ENCODE data around the gene NME9. TPM values are rescaled to one million over a fixed set of nuclear protein-coding genes. Genes with fewer than 3 reads are reported as not detected.

NME9 gene
- total RNA-seq, 4 donors from 2014 or later, result 0.47 to 0.54 TPM; not detected in 2

DNA sequence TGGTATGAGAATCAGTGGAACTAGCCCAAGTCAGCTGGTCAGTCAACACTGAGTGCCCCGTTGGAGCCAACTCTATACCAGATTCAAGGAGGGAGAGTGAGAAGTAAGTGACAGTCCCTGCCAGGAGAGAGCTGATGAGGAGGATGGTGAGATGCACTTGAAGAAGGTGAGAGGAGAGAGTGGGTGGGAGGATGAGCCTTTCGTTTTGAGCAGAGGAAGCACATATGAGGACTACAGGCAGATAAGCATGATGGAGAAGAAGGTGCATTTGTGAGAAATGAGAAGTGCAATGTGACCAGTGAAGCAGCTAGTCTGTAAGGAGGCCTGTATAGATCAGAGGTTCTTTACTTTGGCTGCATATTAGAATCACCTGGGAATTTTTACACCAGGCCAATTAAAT lies 40.4 kb downstream of the NME9 start:
- WGBS, 2 donors (ENCODE audit: low coverage in 1 of 2), result 88 to 100% methylated on average over 1 to 2 of the region's 2 CpGs
- no peaks in the 10 kb centered on the region for H3K27me3 ChIP-seq
- H3K27ac ChIP-seq, result no peak overlapping the region
- no peaks in the 10 kb centered on the region for H3K4me1 ChIP-seq
- no peak overlapping the region for H3K4me3 ChIP-seq
- no peak for ATAC-seq
- TF ChIP-seq EP300 (IDR thresholded peaks at IDR 0.05) (no peak), POLR2A (IDR thresholded peaks at IDR 0.05) (no peak)
- peaks cover 6 to 100% of the 10 kb centered on the region in 2 donors for H3K36me3 ChIP-seq
- H3K9me3 ChIP-seq, result no peaks in the 10 kb centered on the region

DNA sequence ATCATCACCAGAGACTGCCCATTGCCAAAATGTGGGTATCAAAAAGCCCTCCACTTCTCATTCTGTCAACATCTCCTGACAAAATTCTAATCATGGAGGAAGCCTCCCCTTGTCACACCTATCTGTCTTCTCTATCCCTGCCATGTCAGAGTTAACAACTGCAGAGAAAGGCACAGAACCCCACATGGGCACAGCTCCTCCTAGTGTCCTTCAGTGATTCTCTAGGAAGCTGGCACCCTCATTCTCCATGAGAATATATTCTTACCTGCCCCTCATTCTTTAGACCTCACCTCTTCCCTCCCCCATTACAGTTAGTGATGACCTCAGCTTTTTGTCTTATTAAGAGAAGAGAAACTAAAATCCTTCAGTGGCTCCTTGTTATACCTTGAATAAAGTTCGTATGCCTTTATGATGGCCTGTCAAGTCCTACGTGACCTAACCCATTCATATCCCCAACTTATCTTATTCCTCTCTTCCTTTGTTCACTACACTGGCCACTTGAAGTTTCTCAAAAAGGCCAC lies 44.6 kb downstream of the NME9 start:
- Histone ChIP-seq H3K4me3 (no peak overlapping the region), H3K36me3 (peaks cover 3 to 76% of the 10 kb centered on the region in 2 donors), H3K27ac (no peak overlapping the region), H3K27me3 (no peaks in the 10 kb centered on the region), H3K9me3 (no peaks in the 10 kb centered on the region), H3K4me1 (no peaks in the 10 kb centered on the region)
- 85 to 100% methylated on average over 2 of the region's 2 CpGs for WGBS, 2 donors (ENCODE audit: low coverage in 1 of 2)
- ATAC-seq, result no peak
- TF ChIP-seq, protein P1, sequence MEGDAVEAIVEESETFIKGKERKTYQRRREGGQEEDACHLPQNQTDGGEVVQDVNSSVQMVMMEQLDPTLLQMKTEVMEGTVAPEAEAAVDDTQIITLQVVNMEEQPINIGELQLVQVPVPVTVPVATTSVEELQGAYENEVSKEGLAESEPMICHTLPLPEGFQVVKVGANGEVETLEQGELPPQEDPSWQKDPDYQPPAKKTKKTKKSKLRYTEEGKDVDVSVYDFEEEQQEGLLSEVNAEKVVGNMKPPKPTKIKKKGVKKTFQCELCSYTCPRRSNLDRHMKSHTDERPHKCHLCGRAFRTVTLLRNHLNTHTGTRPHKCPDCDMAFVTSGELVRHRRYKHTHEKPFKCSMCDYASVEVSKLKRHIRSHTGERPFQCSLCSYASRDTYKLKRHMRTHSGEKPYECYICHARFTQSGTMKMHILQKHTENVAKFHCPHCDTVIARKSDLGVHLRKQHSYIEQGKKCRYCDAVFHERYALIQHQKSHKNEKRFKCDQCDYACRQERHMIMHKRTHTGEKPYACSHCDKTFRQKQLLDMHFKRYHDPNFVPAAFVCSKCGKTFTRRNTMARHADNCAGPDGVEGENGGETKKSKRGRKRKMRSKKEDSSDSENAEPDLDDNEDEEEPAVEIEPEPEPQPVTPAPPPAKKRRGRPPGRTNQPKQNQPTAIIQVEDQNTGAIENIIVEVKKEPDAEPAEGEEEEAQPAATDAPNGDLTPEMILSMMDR (IDR thresholded peaks at IDR 0.05), result no peak
- TF ChIP-seq POLR2AphosphoS5 (IDR thresholded peaks at IDR 0.05) (no peak), EP300 (IDR thresholded peaks at IDR 0.05) (no peak), POLR2A (IDR thresholded peaks at IDR 0.05) (no peak)

DNA sequence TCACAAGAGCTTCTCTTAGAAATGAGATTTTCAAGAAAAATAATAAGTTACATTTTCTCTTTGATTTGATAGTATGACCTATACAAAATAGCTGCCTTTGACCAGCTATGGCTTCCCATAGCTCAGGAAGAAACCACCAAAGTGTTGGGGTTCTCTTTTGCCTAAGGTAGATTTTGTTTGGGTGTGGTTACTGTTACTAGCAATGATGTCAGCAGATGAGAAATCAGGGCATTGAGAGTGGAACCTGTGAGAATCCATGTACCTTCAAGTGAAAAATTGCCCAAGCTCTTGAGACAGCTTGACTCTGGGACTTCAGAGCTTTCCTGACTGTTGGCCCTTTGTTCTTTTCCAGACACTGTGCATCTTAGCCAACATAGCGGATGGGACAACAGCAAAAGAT lies 45.6 kb downstream of the NME9 start:
- no peak for TF ChIP-seq EP300 (IDR thresholded peaks at IDR 0.05)
- no peak for TF ChIP-seq POLR2A (IDR thresholded peaks at IDR 0.05)
- TF ChIP-seq, protein P1 (IDR thresholded peaks at IDR 0.05), result no peak
- no peak for TF ChIP-seq POLR2AphosphoS5 (IDR thresholded peaks at IDR 0.05)
- Histone ChIP-seq H3K4me3 (no peak overlapping the region), H3K36me3 (peaks cover 3 to 71% of the 10 kb centered on the region in 2 donors), H3K27me3 (no peaks in the 10 kb centered on the region), H3K4me1 (no peaks in the 10 kb centered on the region), H3K27ac (no peak overlapping the region), H3K9me3 (no peaks in the 10 kb centered on the region)
- ATAC-seq, result no peak
- WGBS, 2 donors (ENCODE audit: low coverage in 1 of 2), result 60 to 100% methylated on average over 1 of the region's 1 CpG

DNA sequence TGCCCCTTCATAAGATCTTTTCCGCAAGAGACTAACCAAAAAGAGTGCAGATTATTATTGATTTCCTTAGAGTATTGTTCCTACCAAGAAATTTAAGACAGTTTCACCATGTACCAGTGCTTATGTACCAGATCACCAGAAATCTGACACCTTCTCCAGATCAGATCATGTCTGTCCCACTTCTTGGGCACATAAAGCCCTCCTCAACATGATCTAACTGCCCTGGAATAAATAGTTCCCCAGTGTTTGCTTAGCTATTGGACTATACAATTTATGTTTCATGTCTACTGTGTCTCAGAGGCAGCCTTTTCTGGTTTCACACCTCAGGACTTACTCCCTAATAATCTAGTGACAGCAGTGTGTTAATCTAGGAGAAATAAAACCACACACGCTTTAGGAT lies 46.8 kb downstream of the NME9 start:
- no peaks in the 10 kb centered on the region for H3K4me1 ChIP-seq
- 80 to 93% methylated on average over 2 of the region's 2 CpGs for WGBS, 2 donors (ENCODE audit: low coverage in 1 of 2)

DNA sequence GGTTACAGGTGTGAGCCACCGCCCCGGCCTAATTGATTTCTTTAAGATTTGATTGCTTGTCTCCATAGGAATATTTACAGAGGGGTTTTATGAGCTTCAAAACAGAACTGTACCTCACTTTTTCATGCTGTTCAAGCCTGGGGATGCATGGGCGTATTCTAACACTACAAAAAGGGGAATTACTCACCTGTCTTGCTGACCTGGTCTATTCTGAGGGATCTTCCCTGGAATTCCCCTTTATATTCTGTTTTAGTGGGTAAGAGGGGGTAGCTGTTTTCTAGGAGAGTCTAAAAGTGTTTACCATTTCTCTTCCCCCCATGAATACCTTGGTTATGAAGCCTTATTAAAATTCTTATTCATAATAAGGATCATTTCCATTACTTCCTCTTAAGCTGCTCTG lies 48.1 kb downstream of the NME9 start:
- Histone ChIP-seq H3K36me3 (peaks cover 3 to 63% of the 10 kb centered on the region in 2 donors), H3K27me3 (no peaks in the 10 kb centered on the region), H3K9me3 (no peaks in the 10 kb centered on the region), H3K4me3 (no peak overlapping the region), H3K4me1 (no peaks in the 10 kb centered on the region), H3K27ac (no peak overlapping the region)
- TF ChIP-seq, protein P1 (IDR thresholded peaks at IDR 0.05), result no peak
- TF ChIP-seq POLR2A (IDR thresholded peaks at IDR 0.05) (no peak), POLR2AphosphoS5 (IDR thresholded peaks at IDR 0.05) (no peak), EP300 (IDR thresholded peaks at IDR 0.05) (no peak)
- no peak for ATAC-seq
- 100% methylated on average over 3 of the region's 3 CpGs; no CpG with 5 or more reads in 1 of the 2 donors for WGBS, 2 donors (ENCODE audit: low coverage in 1 of 2)

More for the DNA sequence above, 46.8 kb downstream of the NME9 start:
- H3K36me3 ChIP-seq, result peaks cover 3 to 64% of the 10 kb centered on the region in 2 donors
- no peak overlapping the region for H3K4me3 ChIP-seq
- no peak overlapping the region for H3K27ac ChIP-seq
- no peaks in the 10 kb centered on the region for H3K27me3 ChIP-seq
- TF ChIP-seq, protein P1 (IDR thresholded peaks at IDR 0.05), result no peak
- TF ChIP-seq EP300 (IDR thresholded peaks at IDR 0.05) (no peak), POLR2AphosphoS5 (IDR thresholded peaks at IDR 0.05) (no peak), POLR2A (IDR thresholded peaks at IDR 0.05) (no peak)
- H3K9me3 ChIP-seq, result no peaks in the 10 kb centered on the region
- no peak for ATAC-seq
